ENCODE results near the gene BRWD1. TPM values are rescaled to one million over a fixed set of nuclear protein-coding genes. Genes with fewer than 3 reads are reported as not detected.

The BRWD1 gene
- total and polyA plus RNA-seq, 2 of the 13 experiments (the other 11 are each of a cell fraction or from before 2014, with no cell fraction given): 13.9 to 28.0 TPM

GRCh38 chr21:39314143-39315027 is 953 bp upstream of the BRWD1 start (continued):
- TF ChIP-seq SP1 (IDR thresholded peaks at IDR 0.05): no peak
- TF ChIP-seq SP1 (CRISPR knock-in tag; IDR thresholded peaks at IDR 0.05): no peak
- TF ChIP-seq, protein P1, sequence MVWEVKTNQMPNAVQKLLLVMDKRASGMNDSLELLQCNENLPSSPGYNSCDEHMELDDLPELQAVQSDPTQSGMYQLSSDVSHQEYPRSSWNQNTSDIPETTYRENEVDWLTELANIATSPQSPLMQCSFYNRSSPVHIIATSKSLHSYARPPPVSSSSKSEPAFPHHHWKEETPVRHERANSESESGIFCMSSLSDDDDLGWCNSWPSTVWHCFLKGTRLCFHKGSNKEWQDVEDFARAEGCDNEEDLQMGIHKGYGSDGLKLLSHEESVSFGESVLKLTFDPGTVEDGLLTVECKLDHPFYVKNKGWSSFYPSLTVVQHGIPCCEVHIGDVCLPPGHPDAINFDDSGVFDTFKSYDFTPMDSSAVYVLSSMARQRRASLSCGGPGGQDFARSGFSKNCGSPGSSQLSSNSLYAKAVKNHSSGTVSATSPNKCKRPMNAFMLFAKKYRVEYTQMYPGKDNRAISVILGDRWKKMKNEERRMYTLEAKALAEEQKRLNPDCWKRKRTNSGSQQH (CRISPR knock-in tag; IDR thresholded peaks at IDR 0.05; ENCODE audit: low read depth): no peak
- no peak for TF ChIP-seq ARNTL (CRISPR knock-in tag; IDR thresholded peaks at IDR 0.05)
- no peak for TF ChIP-seq DPF2 (CRISPR knock-in tag; IDR thresholded peaks at IDR 0.05; ENCODE audit: borderline replicate concordance, low read depth)
- TF ChIP-seq TBX3 (IDR thresholded peaks at IDR 0.05; ENCODE audit: borderline replicate concordance): no peak
- no peak for TF ChIP-seq ARNT2 (CRISPR knock-in tag; IDR thresholded peaks at IDR 0.05; ENCODE audit: low read depth)
- TF ChIP-seq, protein P2, sequence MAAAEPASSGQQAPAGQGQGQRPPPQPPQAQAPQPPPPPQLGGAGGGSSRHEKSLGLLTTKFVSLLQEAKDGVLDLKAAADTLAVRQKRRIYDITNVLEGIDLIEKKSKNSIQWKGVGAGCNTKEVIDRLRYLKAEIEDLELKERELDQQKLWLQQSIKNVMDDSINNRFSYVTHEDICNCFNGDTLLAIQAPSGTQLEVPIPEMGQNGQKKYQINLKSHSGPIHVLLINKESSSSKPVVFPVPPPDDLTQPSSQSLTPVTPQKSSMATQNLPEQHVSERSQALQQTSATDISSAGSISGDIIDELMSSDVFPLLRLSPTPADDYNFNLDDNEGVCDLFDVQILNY (CRISPR knock-in tag; conservative IDR thresholded peaks at IDR 0.05): no peak
- no peak for TF ChIP-seq KDM3A (CRISPR knock-in tag; IDR thresholded peaks at IDR 0.05; ENCODE audit: low read depth)
- TF ChIP-seq MAFF (IDR thresholded peaks at IDR 0.05; ENCODE audit: low read depth, low read length): no peak
- no peak for TF ChIP-seq ONECUT2 (CRISPR knock-in tag; IDR thresholded peaks at IDR 0.05)
- no peak for TF ChIP-seq HNRNPH1 (optimal IDR thresholded peaks at IDR 0.05; ENCODE audit: low read depth, low read length)
- TF ChIP-seq MXI1 (IDR thresholded peaks at IDR 0.05; ENCODE audit: borderline replicate concordance, low read depth, low read length): no peak
- no peak for TF ChIP-seq TBP (CRISPR knock-in tag; IDR thresholded peaks at IDR 0.05)
- no peak for TF ChIP-seq ZNF557 (CRISPR knock-in tag; IDR thresholded peaks at IDR 0.05)
- no peak for TF ChIP-seq ZNF143 (CRISPR knock-in tag; IDR thresholded peaks at IDR 0.05)
- TF ChIP-seq BORCS8-MEF2B (CRISPR knock-in tag; IDR thresholded peaks at IDR 0.05): no peak
- TF ChIP-seq REST (IDR thresholded peaks at IDR 0.05; ENCODE audit: borderline replicate concordance in 1 of 2, low read depth in 1 of 2, low read length in 2 of 2): no peak
